GM19099 (cell line): ENCODE measurements around the gene BANP.

Experiments used
- POLR2A ChIP-seq: IDR thresholded peaks from 3 replicates; pipeline ENCODE4 v1.6.1; 2011; ENCODE audit warnings: low read depth; ENCODE audit not compliant: insufficient read length; ENCODE audit errors: extremely low read depth

The BANP gene

GRCh38 chr16:88010968-88011483, 59.8 kb downstream of the BANP start:
- TF ChIP-seq POLR2A: no peak

- no peak for TF ChIP-seq POLR2A
Measured at GRCh38 chr16:88012360-88012759, 61.1 kb downstream of the BANP start.

- TF ChIP-seq POLR2A: no peak
Measured at GRCh38 chr16:88013091-88013609, 61.9 kb downstream of the BANP start.

- TF ChIP-seq POLR2A: no peak
Measured at GRCh38 chr16:88013766-88014251, 62.6 kb downstream of the BANP start.

GRCh38 chr16:88014252-88014781, 63.1 kb downstream of the BANP start:
- TF ChIP-seq POLR2A: no peak

GRCh38 chr16:88014954-88015805, 63.9 kb downstream of the BANP start:
- TF ChIP-seq POLR2A: no peak

- TF ChIP-seq POLR2A: no peak
Measured at GRCh38 chr16:88015806-88016140, 64.5 kb downstream of the BANP start.

GRCh38 chr16:88016964-88017363, 65.7 kb downstream of the BANP start:
- no peak for TF ChIP-seq POLR2A

GRCh38 chr16:88017587-88018101, 66.4 kb downstream of the BANP start:
- TF ChIP-seq POLR2A: no peak

GRCh38 chr16:88019821-88020515, 68.7 kb downstream of the BANP start:
- TF ChIP-seq POLR2A: no peak

GRCh38 chr16:88020516-88020885, 69.3 kb downstream of the BANP start:
- TF ChIP-seq POLR2A: no peak

- no peak for TF ChIP-seq POLR2A
Measured at GRCh38 chr16:88022076-88023042, 71.1 kb downstream of the BANP start.

GRCh38 chr16:88023366-88023765, 72.1 kb downstream of the BANP start:
- no peak for TF ChIP-seq POLR2A

GRCh38 chr16:88023786-88024185, 72.6 kb downstream of the BANP start:
- TF ChIP-seq POLR2A: no peak

- TF ChIP-seq POLR2A: no peak
Measured at GRCh38 chr16:88026964-88027938, 76.0 kb downstream of the BANP start.
